ENCODE data around the gene NEK6.

The NEK6 gene

DNA sequence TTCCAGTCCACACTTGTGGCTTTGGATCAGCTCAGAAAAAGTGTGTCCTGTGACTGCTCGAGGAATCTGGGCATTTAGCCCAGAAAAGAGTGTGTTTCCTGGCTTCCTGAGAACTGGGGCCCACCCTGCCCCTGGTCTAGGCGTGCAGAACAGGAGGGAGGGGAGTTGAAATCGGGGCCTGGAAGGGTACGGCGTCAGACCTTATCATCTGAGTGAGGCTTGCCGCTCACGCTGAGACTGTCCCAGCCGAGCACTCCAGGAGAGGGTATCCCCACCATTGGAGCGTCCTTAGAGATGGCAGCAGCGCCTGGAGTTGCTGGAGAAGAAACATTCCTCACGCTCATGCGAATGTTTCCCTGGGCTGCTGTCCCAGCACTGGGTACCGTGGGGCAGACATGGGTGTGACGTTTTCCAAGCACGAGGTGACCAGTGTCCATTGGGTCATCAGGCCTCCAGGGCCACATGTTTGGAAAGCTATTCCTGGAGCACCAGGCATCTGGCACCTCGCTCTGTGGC is 22.5 kb downstream of the NEK6 start:
- no peak for TF ChIP-seq POLR2A (IDR thresholded peaks at IDR 0.05; ENCODE audit: extremely low read depth, insufficient read length)
- no peak for TF ChIP-seq MYC (IDR thresholded peaks at IDR 0.05; ENCODE audit: low read depth, low read length)
- TF ChIP-seq, protein P1, sequence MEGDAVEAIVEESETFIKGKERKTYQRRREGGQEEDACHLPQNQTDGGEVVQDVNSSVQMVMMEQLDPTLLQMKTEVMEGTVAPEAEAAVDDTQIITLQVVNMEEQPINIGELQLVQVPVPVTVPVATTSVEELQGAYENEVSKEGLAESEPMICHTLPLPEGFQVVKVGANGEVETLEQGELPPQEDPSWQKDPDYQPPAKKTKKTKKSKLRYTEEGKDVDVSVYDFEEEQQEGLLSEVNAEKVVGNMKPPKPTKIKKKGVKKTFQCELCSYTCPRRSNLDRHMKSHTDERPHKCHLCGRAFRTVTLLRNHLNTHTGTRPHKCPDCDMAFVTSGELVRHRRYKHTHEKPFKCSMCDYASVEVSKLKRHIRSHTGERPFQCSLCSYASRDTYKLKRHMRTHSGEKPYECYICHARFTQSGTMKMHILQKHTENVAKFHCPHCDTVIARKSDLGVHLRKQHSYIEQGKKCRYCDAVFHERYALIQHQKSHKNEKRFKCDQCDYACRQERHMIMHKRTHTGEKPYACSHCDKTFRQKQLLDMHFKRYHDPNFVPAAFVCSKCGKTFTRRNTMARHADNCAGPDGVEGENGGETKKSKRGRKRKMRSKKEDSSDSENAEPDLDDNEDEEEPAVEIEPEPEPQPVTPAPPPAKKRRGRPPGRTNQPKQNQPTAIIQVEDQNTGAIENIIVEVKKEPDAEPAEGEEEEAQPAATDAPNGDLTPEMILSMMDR (IDR thresholded peaks at IDR 0.05; ENCODE audit: low read depth, low read length): no peak
- TF ChIP-seq, protein P2, sequence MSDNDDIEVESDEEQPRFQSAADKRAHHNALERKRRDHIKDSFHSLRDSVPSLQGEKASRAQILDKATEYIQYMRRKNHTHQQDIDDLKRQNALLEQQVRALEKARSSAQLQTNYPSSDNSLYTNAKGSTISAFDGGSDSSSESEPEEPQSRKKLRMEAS (IDR thresholded peaks at IDR 0.05; ENCODE audit: low read depth, low read length): no peak
- no peak for DNase-seq (ENCODE audit: low read depth)
- H3K4me3 ChIP-seq (ENCODE audit: low read depth, low read length): no peak overlapping the region

DNA sequence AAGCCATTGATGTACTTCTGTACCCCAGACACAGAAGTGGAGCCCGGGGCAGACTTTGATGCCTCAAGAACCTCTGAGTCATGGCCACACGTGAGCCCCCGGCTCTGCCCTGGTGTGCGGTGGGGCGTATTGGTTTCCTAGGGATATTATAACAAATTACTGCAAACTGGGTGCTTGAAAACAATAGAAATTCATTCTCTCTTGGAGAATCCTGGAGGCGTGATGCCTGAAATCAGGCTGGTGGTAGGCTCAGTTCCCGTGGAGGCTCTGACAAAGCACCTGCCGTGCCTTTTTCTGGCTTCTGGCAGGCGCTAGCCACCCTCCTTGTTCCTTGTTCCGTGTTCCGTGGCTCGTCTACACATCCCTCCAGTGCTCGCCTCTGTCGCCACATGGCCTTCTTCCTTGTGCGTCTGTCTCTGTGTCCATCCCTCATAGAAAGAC is 24.2 kb downstream of the NEK6 start:
- no peak for DNase-seq (ENCODE audit: low read depth)
- no peak overlapping the region for H3K4me3 ChIP-seq (ENCODE audit: low read depth, low read length)
- TF ChIP-seq, protein P1 (IDR thresholded peaks at IDR 0.05; ENCODE audit: low read depth, low read length): no peak
- TF ChIP-seq POLR2A (IDR thresholded peaks at IDR 0.05; ENCODE audit: extremely low read depth, insufficient read length) (no peak), MYC (IDR thresholded peaks at IDR 0.05; ENCODE audit: low read depth, low read length) (no peak)
- TF ChIP-seq, protein P2 (IDR thresholded peaks at IDR 0.05; ENCODE audit: low read depth, low read length): no peak

DNA sequence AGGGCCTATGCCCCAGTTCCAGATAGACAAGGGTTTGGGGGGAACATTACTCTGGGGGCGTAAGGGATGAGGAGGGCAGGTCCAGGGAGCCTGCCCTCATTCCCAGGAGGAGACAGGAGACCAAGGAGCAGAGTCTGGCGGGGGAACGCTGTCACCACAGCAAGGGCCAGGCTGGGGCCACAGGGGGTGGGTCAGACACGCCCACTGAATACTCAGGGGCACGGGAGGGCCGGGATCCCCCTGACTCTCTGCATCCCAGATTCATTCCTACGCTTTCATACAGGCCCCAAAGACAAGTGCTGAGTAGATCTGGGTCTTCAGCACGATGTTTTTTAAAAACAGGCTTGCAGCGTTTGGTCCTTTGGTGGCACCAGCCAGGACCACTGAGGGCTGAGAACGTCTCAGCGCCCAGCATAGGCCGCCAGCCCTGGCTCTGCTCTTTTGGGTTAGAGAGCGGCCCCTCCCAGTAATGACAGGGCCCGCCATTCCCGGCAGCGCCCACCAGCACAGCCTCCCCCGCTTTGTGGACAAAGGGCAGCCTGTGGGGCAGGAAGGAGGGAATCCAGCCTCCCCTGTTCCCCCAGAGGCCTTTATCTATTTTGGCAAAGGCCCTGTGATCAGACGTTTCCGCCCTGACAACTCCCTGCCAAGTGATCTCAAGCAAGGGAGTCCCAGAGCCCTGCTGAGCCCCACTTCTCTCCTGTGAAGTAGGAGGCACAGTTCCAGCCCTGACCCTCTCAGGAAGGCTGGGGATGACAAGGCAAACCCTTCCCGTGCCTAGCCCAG is 24.9 kb downstream of the NEK6 start:
- DNase-seq (ENCODE audit: low read depth): peak; percentile 60

DNA sequence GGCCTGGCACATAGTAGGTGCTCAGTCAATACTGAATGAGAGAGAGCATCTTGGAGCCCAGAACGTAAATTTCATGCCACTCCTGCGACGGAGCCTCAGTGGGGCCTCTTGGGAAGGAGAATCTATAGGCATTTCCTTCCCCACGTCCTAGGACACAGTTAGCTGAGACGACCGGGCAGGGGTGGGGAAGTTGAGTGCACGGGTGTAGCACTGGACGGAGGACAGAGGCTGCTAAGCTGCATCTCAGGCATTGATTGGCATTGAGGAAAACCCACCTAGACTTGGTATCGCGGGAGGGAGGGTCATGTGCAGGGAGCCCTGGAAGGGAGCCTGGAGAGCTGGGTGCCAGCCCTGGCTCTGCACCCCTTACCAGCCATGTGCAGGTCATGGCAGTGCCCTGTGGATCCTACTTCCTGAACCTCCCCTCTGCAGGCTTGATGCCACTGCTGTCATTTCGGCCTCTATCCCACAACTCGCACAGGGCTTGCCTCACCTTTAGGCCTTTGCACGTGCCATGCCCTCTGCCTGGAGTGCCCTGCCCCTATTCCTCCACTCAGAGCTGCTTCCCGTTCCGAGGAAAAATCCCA is 25.6 kb downstream of the NEK6 start:
- TF ChIP-seq, protein P1 (IDR thresholded peaks at IDR 0.05; ENCODE audit: low read depth, low read length): no peak
- TF ChIP-seq, protein P2 (IDR thresholded peaks at IDR 0.05; ENCODE audit: low read depth, low read length): no peak
- no peak for TF ChIP-seq MYC (IDR thresholded peaks at IDR 0.05; ENCODE audit: low read depth, low read length)
- no peak for DNase-seq (ENCODE audit: low read depth)
- H3K4me3 ChIP-seq (ENCODE audit: low read depth, low read length): no peak overlapping the region

More for the DNA sequence above, 24.9 kb downstream of the NEK6 start:
- TF ChIP-seq, protein P1 (IDR thresholded peaks at IDR 0.05; ENCODE audit: low read depth, low read length): no peak
- TF ChIP-seq, protein P2 (IDR thresholded peaks at IDR 0.05; ENCODE audit: low read depth, low read length): no peak
- TF ChIP-seq MYC (IDR thresholded peaks at IDR 0.05; ENCODE audit: low read depth, low read length) (no peak), POLR2A (IDR thresholded peaks at IDR 0.05; ENCODE audit: extremely low read depth, insufficient read length) (no peak)
- H3K4me3 ChIP-seq (ENCODE audit: low read depth, low read length): no peak overlapping the region

DNA sequence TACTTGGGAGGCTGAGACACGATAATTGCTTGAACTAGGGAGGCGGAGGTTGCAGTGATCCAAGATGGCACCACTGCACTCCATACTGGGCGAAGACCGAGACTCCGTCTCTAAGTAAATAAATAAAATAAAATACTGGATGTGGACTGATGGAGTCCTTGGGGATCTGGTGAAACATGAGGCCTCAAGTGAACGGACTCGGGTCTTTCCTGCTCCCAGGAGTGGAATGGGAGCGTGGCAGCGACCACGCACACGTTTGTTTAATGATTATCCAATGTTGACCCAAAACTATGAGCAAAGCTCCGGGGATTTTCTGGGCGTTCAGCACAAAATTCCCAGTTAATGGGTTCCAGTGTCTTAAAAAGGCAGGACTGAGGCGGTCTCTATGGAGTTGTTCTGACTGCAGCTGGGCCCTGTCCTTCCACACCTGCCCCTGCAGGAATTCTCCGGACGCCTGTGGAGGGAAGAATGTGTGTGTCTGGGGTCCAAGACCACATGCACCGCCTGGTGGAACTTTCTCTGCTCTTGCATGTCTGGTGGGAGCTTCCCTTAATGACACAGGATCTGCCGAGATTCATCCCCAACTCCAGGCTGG is 26.6 kb downstream of the NEK6 start:
- no peak for TF ChIP-seq MYC (IDR thresholded peaks at IDR 0.05; ENCODE audit: low read depth, low read length)
- DNase-seq (ENCODE audit: low read depth): no peak
- H3K4me3 ChIP-seq (ENCODE audit: low read depth, low read length): no peak overlapping the region

DNA sequence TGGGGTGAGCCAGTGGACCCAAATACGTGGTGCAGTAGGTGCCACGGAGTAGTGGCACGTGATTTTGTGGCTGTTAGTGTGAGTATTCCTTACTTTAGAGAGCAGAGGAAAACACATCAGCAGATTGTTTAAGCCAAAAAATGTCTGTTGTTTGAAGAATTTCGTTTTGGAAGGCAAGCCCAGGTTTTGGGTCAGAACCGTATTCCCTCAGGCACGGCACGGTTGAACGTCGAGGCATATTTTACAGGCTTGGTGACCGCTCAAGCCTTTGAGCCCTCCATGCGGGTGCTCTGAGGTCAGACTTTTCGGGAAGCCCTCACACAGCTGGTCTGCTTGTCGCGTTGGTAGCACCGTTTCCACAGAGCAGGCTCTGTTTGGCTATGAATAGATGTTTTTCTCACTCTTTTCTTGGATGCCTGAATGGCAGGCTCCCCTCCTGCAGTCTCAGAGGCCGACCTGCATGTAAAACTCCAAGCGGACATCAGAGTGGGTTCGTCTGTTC is 27.2 kb downstream of the NEK6 start:
- TF ChIP-seq, protein P2 (IDR thresholded peaks at IDR 0.05; ENCODE audit: low read depth, low read length): no peak
- TF ChIP-seq POLR2A (IDR thresholded peaks at IDR 0.05; ENCODE audit: extremely low read depth, insufficient read length) (no peak), MYC (IDR thresholded peaks at IDR 0.05; ENCODE audit: low read depth, low read length) (no peak)
- TF ChIP-seq, protein P1 (IDR thresholded peaks at IDR 0.05; ENCODE audit: low read depth, low read length): no peak
- no peak for DNase-seq (ENCODE audit: low read depth)
- no peak overlapping the region for H3K4me3 ChIP-seq (ENCODE audit: low read depth, low read length)

Measured in NB4 (cell line).